Measurements from ENCODE around the gene ZNF862. TPM values are rescaled to one million over a fixed set of nuclear protein-coding genes. Genes with fewer than 3 reads are reported as not detected.

Gene ZNF862
- total and polyA plus RNA-seq, 2 experiments from 2014 or later = 0.94 to 2.3 TPM

DNA sequence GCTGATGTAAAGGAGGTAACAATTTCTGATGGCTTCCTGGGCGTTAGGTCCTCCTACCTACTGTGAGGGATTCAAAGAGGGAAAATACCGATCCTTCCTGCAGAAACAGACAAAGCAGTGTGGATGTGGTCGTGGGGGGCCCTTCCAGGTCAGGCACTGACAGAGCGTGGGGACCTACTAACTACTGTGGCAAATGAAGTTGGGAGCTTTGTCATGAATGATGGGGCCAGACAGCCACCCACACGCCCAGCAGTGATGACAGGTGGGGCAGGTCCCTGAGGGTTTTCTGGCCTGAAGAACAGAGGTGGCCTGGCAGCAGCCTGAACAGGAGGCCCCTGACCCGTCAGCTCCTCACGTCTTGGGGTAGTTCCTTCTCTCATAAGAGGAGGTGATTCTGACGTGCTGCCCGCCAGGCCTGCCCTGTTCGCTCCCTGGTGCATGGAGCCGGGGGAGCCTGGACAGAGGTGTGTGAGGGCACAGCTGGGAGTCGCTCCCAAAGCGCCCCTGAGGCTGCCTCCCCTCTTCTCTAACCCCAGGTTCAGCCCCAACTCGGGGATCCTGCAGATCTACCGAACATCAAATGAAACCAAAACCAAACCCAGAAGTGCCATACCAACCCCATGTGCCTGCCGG, 39.8 kb downstream of the ZNF862 start:
- no peak overlapping the region for H3K27ac ChIP-seq (ENCODE audit: low read depth)
- Mint-ChIP-seq H3K9me3 (no peaks in the 10 kb centered on the region), H3K4me1 (peaks cover 7% of the 10 kb centered on the region; the same call in 1 of the 3 replicates), H3K36me3 (ENCODE audit: low read depth) (no peaks in the 10 kb centered on the region), H3K27ac (no peak overlapping the region), H3K27me3 (ENCODE audit: insufficient read depth, low read depth, poor library complexity) (peaks cover 11% of the 10 kb centered on the region), H3K4me3 (no peak overlapping the region)
- peaks cover 4% of the 10 kb centered on the region; the same call in 1 of the 2 replicates for H3F3A ChIP-seq (replicated peaks; ENCODE audit: low read depth)
- peaks cover 14% of the 10 kb centered on the region for H3K27me3 ChIP-seq (ENCODE audit: insufficient read depth)
- TF ChIP-seq EZH2phosphoT487 (IDR thresholded peaks at IDR 0.05; ENCODE audit: unreplicated experiment) (no peak), EZH2 (IDR thresholded peaks at IDR 0.05; ENCODE audit: low read depth, unreplicated experiment) (no peak), ZNF114 (CRISPR knock-in tag; IDR thresholded peaks at IDR 0.05) (no peak), JUNB (IDR thresholded peaks at IDR 0.05; ENCODE audit: unreplicated experiment) (no peak), ZNF462 (CRISPR knock-in tag; IDR thresholded peaks at IDR 0.05) (no peak), POLR2AphosphoS5 (IDR thresholded peaks at IDR 0.05; ENCODE audit: low read depth) (no peak), ZNF331 (CRISPR knock-in tag; IDR thresholded peaks at IDR 0.05; ENCODE audit: low read depth) (no peak)
- TF ChIP-seq, protein P1, sequence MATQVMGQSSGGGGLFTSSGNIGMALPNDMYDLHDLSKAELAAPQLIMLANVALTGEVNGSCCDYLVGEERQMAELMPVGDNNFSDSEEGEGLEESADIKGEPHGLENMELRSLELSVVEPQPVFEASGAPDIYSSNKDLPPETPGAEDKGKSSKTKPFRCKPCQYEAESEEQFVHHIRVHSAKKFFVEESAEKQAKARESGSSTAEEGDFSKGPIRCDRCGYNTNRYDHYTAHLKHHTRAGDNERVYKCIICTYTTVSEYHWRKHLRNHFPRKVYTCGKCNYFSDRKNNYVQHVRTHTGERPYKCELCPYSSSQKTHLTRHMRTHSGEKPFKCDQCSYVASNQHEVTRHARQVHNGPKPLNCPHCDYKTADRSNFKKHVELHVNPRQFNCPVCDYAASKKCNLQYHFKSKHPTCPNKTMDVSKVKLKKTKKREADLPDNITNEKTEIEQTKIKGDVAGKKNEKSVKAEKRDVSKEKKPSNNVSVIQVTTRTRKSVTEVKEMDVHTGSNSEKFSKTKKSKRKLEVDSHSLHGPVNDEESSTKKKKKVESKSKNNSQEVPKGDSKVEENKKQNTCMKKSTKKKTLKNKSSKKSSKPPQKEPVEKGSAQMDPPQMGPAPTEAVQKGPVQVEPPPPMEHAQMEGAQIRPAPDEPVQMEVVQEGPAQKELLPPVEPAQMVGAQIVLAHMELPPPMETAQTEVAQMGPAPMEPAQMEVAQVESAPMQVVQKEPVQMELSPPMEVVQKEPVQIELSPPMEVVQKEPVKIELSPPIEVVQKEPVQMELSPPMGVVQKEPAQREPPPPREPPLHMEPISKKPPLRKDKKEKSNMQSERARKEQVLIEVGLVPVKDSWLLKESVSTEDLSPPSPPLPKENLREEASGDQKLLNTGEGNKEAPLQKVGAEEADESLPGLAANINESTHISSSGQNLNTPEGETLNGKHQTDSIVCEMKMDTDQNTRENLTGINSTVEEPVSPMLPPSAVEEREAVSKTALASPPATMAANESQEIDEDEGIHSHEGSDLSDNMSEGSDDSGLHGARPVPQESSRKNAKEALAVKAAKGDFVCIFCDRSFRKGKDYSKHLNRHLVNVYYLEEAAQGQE (IDR thresholded peaks at IDR 0.05; ENCODE audit: unreplicated experiment) = no peak
- H3K4me1 ChIP-seq (ENCODE audit: insufficient read depth) = no peaks in the 10 kb centered on the region
- H2AFZ ChIP-seq = no peak overlapping the region
- no peak overlapping the region for H3K4me2 ChIP-seq
- H3K36me3 ChIP-seq (ENCODE audit: insufficient read depth) = no peaks in the 10 kb centered on the region
- H3K79me2 ChIP-seq (replicated peaks; ENCODE audit: insufficient read depth) = no peaks in the 10 kb centered on the region
- H3K4me3 ChIP-seq = no peak overlapping the region
- H4K20me1 ChIP-seq (replicated peaks; ENCODE audit: insufficient read depth) = 0 out of 2 replicates have a peak, but pooled peaks cover 4% of the 10 kb centered on the region
- no peaks in the 10 kb centered on the region for H3K9me2 ChIP-seq (ENCODE audit: insufficient read depth)
- DNase-seq (ENCODE audit: low spot score) (no peak), ATAC-seq (no peak)
